Measurements from ENCODE around the gene USP6.
"Not testable (repeated sequence)": the region's sequence is repeated elsewhere in the genome, so short reads cannot be mapped to it uniquely, and the experiment has no call there.

USP6 gene

DNA sequence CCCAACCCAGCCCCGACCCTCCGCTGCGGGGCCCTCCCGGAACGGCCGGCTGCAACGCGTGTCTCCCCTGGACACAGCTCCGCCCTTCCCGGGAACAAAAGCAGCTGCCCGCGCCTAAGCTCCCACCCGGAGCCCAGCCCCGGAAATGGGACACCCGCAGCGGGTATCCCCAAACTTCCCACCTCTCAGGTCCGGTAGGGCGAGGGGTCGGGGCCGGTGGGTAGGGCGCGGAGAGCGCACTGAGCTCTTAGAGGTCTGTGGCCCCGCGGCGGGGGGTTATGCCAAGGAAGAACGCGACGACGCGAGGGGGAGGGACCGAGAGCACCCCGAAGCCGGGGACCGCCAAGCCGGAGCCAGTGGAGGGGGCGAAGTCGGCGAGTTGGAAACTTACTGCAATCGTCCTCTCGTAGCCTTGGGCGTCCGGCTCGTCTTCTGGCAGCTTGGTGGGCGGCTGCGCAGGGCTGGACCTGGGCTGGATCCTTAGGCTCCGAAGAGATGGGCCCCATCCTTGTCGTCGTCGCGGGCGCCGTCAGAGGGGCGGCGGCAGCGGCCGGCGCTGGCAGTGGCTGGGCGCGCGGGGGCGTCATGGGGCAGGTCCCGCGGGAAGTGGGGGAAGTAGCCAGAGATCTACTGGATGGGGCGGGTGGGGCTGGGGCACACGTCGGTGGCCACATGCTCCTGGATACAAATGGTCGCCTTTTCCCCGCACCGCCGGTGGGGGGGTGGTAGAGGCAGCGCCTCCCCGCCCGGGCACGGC, 6.9 kb downstream of the USP6 start:
- DNase-seq, result no peak

DNA sequence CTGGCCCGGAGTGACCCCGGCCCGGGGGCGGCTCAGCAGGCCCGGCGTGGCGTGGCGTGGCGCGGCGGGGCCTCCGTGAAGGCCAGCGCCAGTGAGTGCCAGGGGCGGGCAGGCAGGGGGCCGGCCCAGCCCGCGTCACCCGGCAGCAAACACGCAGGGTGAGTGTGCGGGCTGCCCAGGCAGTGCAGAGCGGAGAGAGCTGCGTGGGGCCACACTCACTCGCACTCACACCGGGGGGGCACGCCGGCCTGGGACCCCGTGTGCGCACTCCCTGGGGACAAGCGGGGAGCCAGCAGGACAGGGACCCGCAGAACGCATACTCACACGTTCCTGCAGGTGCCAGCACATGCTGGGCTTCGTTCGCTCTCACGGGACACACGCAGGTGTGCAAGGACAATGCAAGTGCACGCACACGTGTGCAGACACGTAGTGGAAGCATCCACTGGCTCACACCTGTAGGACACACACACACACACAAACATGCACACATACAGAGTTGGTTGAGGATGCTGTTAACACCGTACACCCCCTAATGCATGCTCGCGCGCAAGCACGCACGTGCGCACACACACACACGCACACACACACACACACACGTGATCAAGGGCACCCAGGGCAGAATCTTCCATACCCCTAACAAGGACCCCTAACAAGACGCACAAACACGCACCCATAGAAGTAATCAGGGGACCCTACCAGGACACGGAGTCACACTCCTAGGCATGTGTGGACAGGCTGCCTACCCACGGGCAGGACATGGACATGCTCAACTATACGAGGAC, 7.7 kb downstream of the USP6 start:
- no peak for DNase-seq

DNA sequence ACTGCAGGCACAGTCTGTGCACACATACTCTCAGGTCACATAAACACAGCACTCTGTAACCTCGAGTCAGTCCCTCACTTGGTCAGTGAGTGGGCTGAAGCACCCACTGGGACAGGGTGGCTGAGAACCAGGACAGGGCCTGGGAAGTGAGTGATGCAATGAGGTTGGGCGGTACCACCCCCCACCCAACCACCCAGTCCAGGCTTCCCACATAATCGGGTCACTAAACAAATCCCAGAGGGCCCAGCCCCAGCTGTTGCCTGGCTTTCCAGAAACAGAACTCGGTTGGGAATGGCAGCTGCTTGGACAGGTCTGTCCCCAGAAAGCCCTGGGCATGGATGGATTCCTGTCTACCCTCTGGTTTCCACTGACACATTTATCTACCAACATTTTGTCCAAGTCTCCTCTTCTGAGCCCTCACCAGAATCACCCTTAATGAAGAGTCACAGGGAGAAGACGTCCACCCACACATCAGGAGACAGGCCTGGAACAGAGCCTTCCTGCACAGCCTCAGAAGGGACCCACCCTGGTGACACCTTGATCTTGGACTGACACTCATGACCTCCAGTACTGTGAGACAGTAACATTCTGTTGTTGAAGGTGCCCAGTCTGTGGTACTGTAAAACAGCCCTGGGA, 8.4 kb downstream of the USP6 start:
- not testable (repeated sequence) for DNase-seq

DNA sequence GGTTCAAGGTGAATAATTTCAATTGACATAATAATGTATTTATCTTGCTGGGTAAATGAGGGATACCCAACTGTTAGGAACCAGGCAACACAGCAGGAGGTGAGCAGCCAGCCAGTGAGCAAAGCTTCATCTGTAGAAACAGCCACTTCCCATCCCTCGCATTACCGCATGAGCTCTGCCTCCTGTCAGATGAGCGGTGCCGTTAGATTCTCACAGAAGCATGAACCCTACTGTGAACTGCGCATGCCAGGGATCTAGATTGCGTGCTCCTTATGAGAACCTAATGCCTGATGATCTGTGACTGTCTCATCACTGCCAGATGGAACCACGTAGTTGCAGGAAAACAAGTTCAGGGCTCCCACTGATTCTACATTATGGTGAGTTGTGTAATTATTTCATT, 9.1 kb downstream of the USP6 start:
- not testable (repeated sequence) for DNase-seq

DNA sequence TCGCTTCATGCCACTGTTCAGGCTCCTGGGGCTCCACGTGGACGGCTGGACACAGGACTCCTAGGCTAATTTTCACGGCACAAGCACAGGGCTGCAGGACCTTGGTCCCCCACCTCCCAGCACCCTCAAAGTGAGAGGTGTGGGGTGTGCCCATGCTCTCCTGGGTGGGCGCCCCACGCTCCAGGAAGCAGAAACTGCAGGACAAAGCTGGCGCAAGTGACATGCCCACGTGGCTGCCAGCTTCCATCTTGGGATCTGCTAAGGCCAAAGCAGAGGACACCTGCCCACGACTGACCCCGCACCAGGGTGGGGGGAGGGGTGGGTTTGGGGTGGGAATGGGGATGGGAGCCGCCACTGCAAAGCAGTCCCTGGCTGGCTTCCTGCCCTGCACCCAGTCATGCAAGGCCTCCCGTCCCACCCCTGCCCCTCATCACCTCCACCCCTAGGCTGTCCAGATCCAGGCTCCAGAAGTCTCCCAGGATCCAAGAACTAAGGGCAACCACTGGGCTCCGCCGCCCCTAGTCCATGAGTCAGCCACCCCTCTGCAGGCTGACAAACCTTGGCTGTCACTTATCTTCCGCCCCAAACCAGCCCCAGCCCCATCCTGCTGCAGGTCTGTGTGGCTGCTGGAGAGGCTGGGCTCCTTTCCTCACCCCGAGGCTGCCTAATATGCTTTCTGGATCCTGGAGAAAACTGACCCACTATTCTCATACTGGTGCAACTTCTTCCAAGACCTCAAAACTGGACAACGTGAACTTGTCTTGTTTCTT, 11.1 kb downstream of the USP6 start:
- no peak for DNase-seq

DNA sequence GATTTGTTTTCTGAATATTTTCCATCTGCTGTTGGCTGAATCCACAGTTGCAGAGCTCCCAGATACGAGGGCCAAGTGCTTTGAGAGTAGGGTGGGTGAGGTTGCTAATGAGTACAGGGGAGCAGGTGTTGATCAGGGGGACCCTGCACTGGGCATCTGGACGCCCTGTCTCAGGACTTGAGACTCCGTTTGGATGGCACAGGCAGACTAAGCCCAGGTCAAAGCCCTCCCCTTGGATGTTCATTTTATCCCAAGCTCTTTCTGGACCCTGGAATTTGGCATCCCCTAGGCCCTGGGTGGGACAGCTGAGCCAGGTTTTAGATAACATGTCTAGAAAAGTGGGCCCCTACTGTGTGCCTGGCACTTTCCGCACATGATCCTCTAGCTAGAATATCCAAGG, 12.1 kb downstream of the USP6 start:
- DNase-seq, result no peak

DNA sequence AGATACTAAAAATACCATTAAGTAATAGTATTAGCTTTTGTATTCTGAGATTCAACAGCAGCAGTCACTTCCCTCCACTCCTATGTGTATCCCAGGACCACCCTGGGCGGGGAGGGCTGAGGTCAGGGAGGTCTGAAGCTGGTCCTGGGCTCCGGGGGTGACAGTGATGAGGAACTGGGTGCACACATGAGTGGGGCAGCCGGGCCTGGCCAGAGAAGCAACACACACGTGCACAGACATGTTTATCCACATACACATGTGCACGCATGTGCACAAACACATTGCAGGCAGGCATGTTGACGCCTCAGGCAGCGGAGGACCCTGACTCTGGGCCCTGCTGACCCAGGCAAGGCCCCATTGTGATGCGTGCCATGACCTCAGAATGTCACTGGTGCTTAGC, 12.6 kb downstream of the USP6 start:
- DNase-seq, result not testable (repeated sequence)

DNA sequence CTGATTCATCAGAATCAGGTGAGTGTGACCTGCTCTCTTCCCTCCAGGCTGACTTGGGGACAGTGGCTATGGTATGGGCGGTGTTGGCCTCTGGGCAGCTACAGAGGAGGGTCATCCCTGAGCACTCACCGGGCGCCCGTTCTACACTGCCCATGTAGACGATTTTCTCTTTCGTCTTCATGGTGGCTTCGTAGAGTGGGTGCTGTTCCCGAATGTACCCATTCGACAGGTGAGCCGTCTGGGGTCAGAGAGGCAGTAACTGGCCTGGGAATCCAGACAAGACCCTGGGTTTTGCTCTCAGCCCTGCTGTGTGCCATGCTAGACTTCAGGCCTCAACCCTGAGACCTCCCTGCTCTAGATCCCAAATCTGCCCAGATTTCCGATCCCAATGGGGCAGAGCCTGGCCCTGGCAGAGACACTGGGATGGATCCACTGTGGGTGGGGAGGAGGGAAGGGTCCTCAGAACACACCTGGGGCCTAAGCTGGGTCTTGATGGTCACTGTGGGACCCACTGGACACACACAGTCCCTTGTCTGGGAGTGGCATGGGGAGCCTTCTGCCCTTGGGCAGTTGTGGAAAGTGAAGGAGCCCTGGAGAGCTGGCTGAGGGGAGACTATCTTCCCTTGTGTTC, 13.2 kb downstream of the USP6 start:
- DNase-seq, result no peak

DNA sequence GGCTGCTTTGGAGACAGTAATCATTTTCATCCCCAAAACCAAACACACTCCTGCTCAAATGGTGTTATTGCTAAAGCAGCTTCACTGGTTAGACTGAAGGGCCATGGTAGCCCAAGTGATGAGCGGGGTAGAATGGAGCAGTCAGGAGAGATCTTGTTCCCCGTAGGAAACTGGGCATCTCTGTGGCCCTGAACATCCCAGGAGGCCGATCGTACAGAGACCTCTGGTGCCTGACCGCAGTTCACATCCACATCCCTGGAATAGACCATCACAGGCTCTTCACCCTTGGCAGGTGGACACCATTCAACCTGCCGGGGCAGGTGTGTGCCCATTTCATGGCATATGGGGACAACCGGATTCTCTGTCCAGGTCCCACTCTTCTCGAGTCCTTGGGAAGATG, 13.9 kb downstream of the USP6 start:
- DNase-seq, result not testable (repeated sequence)

DNA sequence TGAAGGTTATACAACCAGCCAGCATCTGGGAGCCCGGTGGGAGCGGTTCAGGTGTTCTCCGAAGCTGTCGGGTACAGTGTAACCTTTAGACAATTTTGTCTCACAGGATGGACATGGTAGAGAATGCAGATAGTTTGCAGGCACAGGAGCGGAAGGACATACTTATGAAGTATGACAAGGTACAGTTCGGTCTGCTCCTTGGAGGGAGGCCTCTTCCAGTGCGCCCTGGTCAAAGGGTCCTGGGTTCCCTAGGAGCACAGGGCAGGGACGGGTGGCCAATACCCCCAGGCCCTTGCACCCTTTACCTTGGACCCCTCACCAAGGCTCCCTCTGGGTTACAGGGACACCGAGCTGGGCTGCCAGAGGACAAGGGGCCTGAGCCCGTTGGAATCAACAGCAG, 14.4 kb downstream of the USP6 start:
- not testable (repeated sequence) for DNase-seq

DNA sequence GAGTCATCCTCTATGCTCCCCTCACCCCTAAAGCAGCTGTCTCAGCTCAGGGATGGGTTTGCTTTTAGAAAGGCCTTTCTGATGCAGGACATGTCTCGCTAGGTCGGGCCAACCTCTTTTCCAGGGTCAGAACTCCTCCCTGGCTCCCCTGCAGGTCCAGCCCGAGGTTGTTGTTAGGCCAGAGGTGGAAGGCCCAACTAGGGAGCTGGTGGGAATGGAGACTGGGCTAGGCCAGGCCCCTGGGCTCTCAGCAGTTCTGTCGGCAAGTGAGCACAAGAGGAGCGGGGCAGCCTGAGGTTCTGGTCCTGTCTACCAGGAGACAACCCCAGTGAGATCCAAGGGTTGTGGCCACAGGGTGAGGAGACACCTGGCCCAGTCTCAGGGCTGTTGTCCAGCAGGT, 14.9 kb downstream of the USP6 start:
- DNase-seq, result not testable (repeated sequence)

DNA sequence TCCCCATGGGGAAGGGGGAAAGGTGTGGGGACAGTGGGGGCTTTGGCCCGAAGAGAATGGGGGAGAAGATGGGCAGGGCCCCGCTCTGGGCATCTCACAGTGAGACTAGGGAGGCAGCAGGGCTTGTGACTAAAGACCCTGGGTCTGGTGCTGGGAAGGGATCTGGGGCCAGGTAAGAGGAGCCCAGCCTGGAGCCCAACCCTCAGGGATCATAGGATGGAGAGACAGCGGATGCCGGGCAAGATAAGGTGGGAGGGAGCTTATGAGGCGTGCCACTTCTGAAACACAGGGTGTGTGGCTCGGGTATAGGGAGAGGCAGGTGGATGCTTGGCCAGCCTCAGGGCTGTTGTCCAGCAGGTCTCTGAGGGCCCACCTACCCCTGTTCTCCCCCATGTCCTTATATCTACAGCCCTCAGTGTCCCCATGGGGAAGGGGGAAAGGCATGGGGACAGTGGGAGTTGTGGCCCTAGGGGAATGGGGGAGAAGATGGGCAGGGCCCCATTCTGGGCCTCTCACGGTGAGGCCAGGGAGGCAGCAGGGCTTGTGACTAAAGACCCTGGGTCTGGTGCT, 15.4 kb downstream of the USP6 start:
- DNase-seq, result no peak

DNA sequence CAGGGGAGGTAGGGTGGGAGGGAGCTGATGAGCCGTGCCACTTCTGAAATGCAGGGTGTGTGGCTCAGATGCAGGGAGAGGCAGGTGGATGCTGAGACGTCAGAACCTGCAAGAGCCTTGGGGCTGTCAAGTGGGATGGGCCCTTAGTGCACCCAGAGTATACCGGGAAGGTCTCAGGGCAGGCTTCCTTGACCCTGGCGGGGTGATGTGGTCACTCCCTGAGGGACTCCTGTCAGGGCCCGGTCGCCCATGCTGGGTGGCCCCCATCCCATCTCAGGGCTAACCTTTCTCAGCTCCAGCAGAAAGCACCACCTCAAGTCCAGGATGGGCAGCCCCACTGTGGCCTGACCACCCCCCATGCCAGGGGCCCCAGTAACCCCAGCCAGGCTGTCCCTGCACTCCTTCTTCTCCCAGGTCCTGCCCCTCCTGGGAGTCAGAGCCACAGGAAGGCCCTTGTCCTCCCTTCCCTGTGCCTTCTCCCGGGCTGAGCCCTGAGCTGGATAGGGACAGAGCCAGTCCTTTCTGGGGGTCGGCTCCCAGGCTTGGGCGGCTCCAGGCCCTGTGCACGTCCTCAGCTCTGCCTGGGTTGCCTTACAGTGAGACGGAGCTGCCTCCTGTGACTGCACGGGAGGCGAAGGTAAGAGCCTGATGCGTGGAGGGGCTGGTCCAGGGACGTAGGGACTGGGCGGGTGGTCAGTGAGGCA, 16.1 kb downstream of the USP6 start:
- DNase-seq, result not testable (repeated sequence)

DNA sequence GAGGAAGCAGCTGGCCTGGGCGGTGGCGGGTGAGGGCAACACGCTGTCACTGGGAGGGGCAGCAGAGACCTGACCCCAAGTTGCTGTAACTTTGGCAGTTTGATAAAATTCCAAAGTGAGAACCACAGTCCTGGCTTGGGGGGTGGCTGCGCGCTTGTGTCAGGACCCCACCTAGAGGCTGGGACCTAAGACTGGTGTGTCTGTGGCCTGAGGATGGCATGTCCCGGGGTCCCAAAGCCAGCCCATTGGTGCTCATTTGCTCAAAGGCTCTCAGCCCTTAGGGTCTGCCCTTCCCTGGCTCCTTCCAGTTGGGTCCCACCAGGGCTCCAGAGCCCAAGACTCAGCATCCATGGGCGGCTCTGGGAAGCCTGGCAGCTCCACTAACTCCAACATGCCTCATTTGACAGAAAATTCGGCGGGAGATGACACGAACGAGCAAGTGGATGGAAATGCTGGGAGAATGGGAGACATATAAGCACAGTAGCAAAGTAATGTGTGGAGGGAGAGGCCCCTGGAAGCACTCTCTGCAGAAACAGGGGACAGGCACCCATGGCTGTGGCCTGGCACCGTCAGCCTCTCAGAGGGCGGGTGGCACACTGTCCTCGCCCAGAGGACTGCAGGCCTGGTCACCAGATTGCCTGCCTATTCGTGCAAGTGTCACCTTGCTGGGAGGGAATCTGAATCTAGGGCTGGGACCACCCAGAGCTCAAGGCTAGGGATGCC, 16.8 kb downstream of the USP6 start:
- DNase-seq, result not testable (repeated sequence)

DNA sequence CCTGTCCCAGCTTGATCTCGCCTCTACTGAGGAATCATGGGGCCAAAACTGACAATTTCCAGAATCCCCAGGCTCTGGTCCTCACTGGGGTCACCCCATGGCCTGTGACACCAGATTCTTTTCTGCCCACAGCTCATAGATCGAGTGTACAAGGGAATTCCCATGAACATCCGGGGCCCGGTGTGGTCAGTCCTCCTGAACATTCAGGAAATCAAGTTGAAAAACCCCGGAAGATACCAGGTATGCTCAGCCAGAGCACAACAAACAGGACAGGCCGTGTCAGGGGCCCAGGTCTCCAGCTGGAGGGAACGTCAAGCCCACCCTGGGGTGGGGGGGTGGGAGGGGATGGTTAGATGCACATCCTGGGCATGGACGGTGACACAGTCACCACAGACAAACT, 17.5 kb downstream of the USP6 start:
- no peak for DNase-seq

DNA sequence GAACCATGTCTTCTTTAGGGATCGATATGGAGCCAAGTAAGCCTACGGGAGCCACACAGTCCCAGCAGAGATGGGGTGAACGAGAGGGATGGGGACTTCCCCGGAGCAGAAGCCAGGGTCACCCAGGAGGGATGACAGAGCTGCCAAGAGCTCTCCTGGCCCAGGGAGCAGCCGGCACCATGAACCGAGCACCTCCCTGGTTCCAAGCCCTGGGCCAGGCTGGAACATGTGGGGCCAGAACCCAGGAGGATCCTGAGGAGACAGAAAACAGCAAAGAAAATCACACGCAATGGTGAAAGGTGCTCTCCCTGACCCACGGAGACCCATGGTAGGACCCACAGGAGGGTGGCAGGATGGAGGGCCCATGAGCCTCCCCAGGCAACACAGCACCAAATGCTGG, 18.1 kb downstream of the USP6 start:
- not testable (repeated sequence) for DNase-seq

DNA sequence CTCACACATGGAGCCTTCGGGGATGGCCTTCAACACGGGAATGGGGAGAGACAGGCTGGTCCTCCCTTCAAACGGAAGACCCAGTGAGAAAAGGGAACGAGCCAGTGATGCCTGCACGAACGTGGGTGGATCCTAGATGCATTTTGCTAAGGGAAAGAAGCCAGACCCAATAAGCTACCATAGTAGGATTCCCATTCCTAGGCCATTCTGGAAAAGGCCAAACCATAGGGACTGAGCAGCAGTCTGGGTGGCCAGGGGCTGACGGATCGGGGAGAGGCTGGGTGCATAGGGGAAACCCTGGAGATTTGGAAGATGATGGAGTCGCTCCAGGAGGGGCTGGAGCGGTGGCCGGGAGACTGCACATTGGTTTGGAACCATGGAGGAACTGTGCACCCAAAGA, 18.7 kb downstream of the USP6 start:
- not testable (repeated sequence) for DNase-seq

DNA sequence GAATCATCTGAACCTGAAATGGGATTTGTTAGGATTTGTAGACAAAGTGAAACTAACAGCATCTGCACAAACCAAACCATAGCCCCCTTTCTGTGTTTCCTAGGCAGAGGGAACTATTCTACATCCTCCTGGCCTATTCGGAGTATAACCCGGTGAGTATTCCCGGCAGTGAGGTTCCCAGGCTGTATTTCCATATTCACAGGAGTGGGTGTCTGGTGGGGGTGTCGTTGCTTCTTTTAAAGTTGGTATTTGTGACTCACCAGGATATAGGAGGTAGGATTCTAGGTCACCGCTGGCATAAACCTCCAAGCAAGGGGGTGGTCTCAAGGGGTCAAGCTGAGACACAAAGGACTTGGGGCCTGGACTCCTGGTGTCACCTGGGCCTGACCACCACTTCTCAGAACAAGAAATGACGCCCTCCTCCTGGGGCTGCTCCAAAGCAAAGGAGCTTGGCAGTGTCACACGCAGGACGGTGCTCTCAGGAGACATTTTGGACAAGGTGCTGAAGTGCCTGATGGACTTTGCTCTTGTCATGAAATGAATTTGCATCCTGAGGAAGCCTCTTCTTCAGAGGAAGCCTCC, 19.4 kb downstream of the USP6 start:
- DNase-seq, result not testable (repeated sequence)

DNA sequence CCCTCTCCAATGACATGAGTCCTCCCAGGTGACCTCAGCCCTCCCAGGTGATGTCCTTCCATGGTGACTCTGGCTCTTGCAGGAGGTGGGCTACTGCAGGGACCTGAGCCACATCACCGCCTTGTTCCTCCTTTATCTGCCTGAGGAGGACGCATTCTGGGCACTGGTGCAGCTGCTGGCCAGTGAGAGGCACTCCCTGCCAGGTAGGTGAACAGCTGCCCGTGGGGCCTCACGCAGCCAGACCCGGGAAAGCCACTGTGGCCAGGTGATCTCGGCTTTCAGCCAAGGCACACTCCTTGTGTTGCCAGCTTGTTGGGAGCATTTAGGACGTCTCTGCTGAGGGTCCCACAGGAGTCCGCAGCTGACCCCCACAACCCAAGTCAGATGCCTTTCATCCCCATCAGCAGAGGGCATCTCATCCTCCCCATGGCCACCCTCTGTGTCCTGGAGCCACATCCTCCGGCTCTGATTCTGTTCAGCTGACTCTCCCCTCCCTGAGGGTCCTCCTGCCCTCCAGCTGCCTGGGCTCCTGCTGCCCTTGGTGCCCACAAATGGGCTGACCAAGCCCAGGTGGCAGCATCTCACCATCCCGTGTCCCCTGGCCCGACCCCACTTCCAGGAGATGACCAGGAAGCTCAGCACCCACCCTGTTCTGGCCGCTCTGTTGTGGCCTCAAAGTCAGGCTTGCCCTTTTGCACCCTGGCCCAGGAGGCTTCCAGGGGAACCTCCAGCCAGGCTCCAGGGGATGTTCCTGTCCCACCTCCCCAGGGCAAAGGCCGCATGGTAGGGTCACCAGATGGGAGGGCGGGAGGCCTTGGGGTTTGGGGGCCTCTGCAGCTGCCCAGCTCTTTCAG, 20.1 kb downstream of the USP6 start:
- DNase-seq, result no peak
